NCI-H187 (cell line): ENCODE measurements around the gene FJX1.
"Not testable (repeated sequence)": the region's sequence is repeated elsewhere in the genome, so short reads cannot be mapped to it uniquely, and the experiment has no call there.

Experiments
- DNase-seq, 2 experiments: peaks; one replicate each; lab custom pipeline; 2025; lab: John Stamatoyannopoulos, UW

Gene FJX1

GRCh38 chr11:35632301-35632700, 14.0 kb downstream of the FJX1 start:
- no peak for DNase-seq

GRCh38 chr11:35633827-35634423, 15.7 kb downstream of the FJX1 start:
- DNase-seq: no peak

- DNase-seq: no peak
Measured at GRCh38 chr11:35635933-35636332, 17.7 kb downstream of the FJX1 start.

GRCh38 chr11:35639591-35640179, 21.4 kb downstream of the FJX1 start:
- no peak for DNase-seq

- DNase-seq: no peak
Measured at GRCh38 chr11:35641171-35641897, 23.1 kb downstream of the FJX1 start.

GRCh38 chr11:35641964-35642363, 23.7 kb downstream of the FJX1 start:
- DNase-seq: no peak

GRCh38 chr11:35647421-35648093, 29.3 kb downstream of the FJX1 start:
- peak in 1 of 2 experiments; percentile 19 for DNase-seq

GRCh38 chr11:35650006-35650405, 31.7 kb downstream of the FJX1 start:
- no peak for DNase-seq

GRCh38 chr11:35650467-35650866, 32.2 kb downstream of the FJX1 start:
- DNase-seq: no peak

GRCh38 chr11:35651263-35651662, 33.0 kb downstream of the FJX1 start:
- DNase-seq: no peak

GRCh38 chr11:35652786-35653185, 34.5 kb downstream of the FJX1 start:
- not testable (repeated sequence) for DNase-seq

GRCh38 chr11:35654711-35655110, 36.5 kb downstream of the FJX1 start:
- DNase-seq: no peak

GRCh38 chr11:35655254-35655653, 37.0 kb downstream of the FJX1 start:
- DNase-seq: no peak

GRCh38 chr11:35655856-35656255, 37.6 kb downstream of the FJX1 start:
- no peak for DNase-seq

- DNase-seq: no peak
Measured at GRCh38 chr11:35658020-35658948, 40.0 kb downstream of the FJX1 start.

GRCh38 chr11:35661534-35661933, 43.3 kb downstream of the FJX1 start:
- no peak for DNase-seq

GRCh38 chr11:35662061-35662648, 43.9 kb downstream of the FJX1 start:
- peak; percentile 45 to 62 for DNase-seq

- peak in 1 of 2 experiments; percentile 60 for DNase-seq
Measured at GRCh38 chr11:35662649-35663407, 44.6 kb downstream of the FJX1 start, which contains the start of gene TRIM44. TRIM44 (plus strand) TSS chr11:35662775; CDS start chr11:35663112, 337 bp downstream.

- no peak for DNase-seq
Measured at GRCh38 chr11:35663408-35663702, 45.1 kb downstream of the FJX1 start.

- DNase-seq: no peak
Measured at GRCh38 chr11:35664977-35665441, 46.7 kb downstream of the FJX1 start.
